IPS-20b (cell line): ENCODE data around the gene EPB41.

Source experiments
- H3K27ac ChIP-seq: one replicate; pipeline ENCODE4 v1.5.1; 2013; ENCODE audit warnings: low read length
- H3K27me3 ChIP-seq: 2 replicates; pipeline ENCODE4 v1.6.1; 2013; ENCODE audit warnings: mild to moderate bottlenecking, low read length, inconsistent platforms; ENCODE audit not compliant: insufficient read depth
- H3K36me3 ChIP-seq: 2 replicates; pipeline ENCODE4 v1.6.1; 2013; ENCODE audit warnings: low read depth, mild to moderate bottlenecking, inconsistent platforms, low read length, moderate library complexity; ENCODE audit not compliant: insufficient read depth
- H3K4me1 ChIP-seq: 2 replicates; pipeline ENCODE4 v1.6.1; 2013; ENCODE audit warnings: mild to moderate bottlenecking, control low read depth, inconsistent platforms, low read length, moderate library complexity; ENCODE audit not compliant: insufficient read depth
- H3K4me3 ChIP-seq: 2 replicates; pipeline ENCODE4 v1.5.1; 2013; ENCODE audit warnings: mild to moderate bottlenecking, low read length, inconsistent platforms
- H3K9ac ChIP-seq: 2 replicates; pipeline ENCODE4 v1.6.1; 2013; ENCODE audit warnings: low read depth, mild to moderate bottlenecking, inconsistent platforms, low read length, moderate library complexity
- H3K9me3 ChIP-seq: 2 replicates; pipeline ENCODE4 v1.6.1; 2013; ENCODE audit warnings: mild to moderate bottlenecking, low read depth, low read length, inconsistent platforms; ENCODE audit not compliant: insufficient read depth

Gene EPB41

GRCh38 chr1:28885472-28885877, 28.9 kb upstream of the EPB41 start:
- H3K4me3 ChIP-seq = no peak overlapping the region
- H3K36me3 ChIP-seq = no peaks in the 10 kb centered on the region
- no peaks in the 10 kb centered on the region for H3K9me3 ChIP-seq
- H3K27me3 ChIP-seq = peaks cover 34% of the 10 kb centered on the region
- peak overlapping the region; percentile 65; the same call in 1 of the 2 replicates for H3K9ac ChIP-seq
- H3K27ac ChIP-seq = no peak overlapping the region
- peaks cover 29% of the 10 kb centered on the region for H3K4me1 ChIP-seq

- peak overlapping the region; percentile 88 for H3K4me3 ChIP-seq
- peak overlapping the region; percentile 65; the same call in 1 of the 2 replicates for H3K9ac ChIP-seq
- H3K27ac ChIP-seq = no peak overlapping the region
- no peaks in the 10 kb centered on the region for H3K36me3 ChIP-seq
- H3K4me1 ChIP-seq = peaks cover 29% of the 10 kb centered on the region
- H3K27me3 ChIP-seq = peaks cover 34% of the 10 kb centered on the region
- no peaks in the 10 kb centered on the region for H3K9me3 ChIP-seq
These were observed 28.2 kb upstream of the EPB41 start for GRCh38 chr1:28885977-28886730.

DNA sequence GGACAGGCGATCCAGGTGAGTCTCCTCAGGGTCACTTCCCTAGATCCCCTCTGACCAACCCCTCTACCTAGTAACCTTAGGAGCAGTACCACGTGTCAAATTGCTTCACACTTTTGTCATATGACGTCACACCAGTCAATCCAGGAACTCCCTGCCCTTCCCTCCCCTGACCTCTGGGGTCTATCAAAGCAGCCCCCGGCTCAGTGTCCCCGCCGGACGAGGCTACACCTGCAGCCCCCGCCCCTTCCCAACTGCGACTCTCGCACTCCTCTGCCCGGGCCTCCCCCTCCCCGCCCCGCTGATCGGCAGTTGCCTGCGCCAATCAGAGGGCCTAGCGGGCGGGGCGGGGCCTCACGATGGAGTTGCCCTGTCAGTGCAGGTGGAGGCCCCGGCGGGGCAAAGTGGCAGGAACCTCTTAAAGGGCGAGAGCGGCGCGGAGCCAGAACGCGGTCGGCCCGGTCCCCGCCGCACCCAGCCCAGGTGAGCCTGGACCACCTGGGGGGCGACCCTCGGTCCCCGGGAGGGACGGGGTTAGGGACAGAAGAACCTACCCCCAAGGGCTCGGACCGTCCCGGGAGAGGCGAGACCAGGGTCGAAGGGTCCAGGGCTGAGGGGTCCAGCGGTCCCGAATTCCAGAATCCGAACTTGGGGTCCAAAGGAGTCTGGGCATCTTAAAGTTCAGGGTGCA, 27.5 kb upstream of the EPB41 start:
- Histone ChIP-seq H3K27me3 (peaks cover 34% of the 10 kb centered on the region), H3K27ac (no peak overlapping the region), H3K4me1 (peaks cover 29% of the 10 kb centered on the region), H3K4me3 (peak overlapping the region; percentile 88), H3K36me3 (no peaks in the 10 kb centered on the region), H3K9ac (peak overlapping the region; percentile 61; the same call in 1 of the 2 replicates), H3K9me3 (no peaks in the 10 kb centered on the region)

DNA sequence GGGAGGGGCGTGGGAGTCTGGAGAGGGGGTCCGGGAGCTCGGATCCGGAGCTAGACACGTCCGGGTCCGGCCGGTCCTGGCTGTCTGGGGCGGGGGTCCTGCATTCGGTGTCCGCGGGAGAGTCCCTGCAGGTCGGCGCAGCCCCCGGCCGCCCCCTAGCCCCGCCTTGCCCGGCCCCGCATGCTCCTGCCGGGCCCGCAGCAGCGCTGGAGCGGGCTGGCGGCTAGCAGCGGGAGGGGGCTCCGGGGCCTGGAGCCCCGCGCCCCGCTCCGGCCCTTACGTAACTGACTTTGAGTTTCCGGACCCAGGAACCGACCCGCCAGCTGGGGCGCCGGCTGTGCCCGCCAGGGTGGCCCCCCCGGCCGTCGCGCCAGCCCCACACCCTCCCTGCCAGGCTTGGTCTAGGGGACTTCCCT, 26.9 kb upstream of the EPB41 start:
- Histone ChIP-seq H3K4me3 (peak overlapping the region; percentile 88), H3K27ac (no peak overlapping the region), H3K9me3 (no peaks in the 10 kb centered on the region), H3K27me3 (peaks cover 34% of the 10 kb centered on the region), H3K4me1 (peaks cover 29% of the 10 kb centered on the region), H3K36me3 (no peaks in the 10 kb centered on the region), H3K9ac (peak overlapping the region; percentile 61; the same call in 1 of the 2 replicates)

DNA sequence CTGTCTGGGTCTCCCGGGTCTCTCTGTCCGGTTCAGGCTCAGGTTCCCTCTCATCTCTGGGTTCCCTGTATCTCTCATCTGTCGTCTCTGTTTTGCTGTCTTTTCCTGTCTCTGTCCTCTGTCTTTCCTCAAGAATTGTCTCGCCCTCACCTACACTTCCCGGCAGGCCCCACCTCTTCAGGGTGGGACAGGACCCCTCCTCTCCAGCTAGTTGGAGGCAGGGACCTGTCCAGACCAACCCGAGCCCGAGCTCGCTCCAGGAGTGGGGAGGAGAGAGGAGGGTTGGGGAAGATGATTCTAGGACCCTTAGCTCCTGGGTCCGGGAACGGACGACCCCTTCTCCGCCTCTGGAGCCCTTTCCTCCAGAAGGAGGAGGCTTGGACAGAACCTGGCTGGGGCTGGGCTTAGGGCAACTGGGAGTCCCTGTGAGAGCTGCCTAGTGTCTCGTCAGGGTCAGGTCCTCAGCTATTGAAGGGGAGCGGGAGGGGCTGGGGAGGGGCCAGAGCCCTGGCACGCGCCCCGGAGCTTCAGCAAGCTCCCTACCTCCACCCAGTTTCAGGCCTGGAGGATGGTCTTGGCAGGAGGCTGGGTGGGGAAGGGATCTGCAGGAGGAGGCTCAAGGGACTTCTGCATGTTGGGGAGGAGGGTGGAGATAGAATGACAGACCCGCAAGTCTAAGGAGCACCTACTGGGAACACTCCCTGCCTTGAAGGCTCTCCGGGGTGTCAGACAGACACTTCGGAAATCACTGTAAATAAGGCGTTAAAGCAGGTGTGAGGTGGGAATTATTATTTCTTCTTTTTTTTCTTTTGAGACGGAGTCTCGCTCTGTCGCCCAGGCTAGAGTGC, 26.3 kb upstream of the EPB41 start:
- H3K9ac ChIP-seq = peak overlapping the region; percentile 57; the same call in 1 of the 2 replicates
- no peak overlapping the region for H3K27ac ChIP-seq
- H3K4me3 ChIP-seq = peak overlapping the region; percentile 88
- peaks cover 34% of the 10 kb centered on the region for H3K27me3 ChIP-seq
- no peaks in the 10 kb centered on the region for H3K36me3 ChIP-seq
- peaks cover 29% of the 10 kb centered on the region for H3K4me1 ChIP-seq
- no peaks in the 10 kb centered on the region for H3K9me3 ChIP-seq

GRCh38 chr1:28888915-28889314, 25.5 kb upstream of the EPB41 start:
- Histone ChIP-seq H3K4me1 (peaks cover 22% of the 10 kb centered on the region), H3K4me3 (no peak overlapping the region), H3K9me3 (no peaks in the 10 kb centered on the region)

DNA sequence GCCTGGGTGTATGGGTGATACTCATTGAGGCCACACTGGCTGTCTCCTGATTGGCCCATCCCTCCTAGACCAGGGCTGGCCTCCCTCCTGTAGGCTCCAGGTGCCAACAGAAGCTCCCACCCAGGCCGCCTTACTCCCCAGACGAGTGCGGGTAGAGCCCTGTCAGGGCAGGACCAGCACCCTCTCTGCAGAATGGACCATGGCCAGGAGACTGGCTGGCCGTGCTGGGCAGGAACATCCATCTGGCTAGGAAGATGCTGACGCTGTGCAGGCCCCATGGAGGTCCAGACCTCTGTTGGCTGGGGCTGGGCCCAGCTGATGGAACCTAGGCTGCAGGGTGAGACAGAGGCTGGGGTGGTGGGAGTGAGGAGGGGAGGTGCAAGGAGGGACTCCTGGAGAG, 25.0 kb upstream of the EPB41 start:
- Histone ChIP-seq H3K9ac (no peak overlapping the region), H3K9me3 (no peaks in the 10 kb centered on the region), H3K27me3 (peaks cover 34% of the 10 kb centered on the region), H3K4me3 (no peak overlapping the region), H3K4me1 (peaks cover 18% of the 10 kb centered on the region), H3K36me3 (no peaks in the 10 kb centered on the region), H3K27ac (no peak overlapping the region)

More at GRCh38 chr1:28888915-28889314, 25.5 kb upstream of the EPB41 start:
- H3K9ac ChIP-seq = no peak overlapping the region
- H3K36me3 ChIP-seq = no peaks in the 10 kb centered on the region
- no peak overlapping the region for H3K27ac ChIP-seq
- H3K27me3 ChIP-seq = peaks cover 34% of the 10 kb centered on the region

DNA sequence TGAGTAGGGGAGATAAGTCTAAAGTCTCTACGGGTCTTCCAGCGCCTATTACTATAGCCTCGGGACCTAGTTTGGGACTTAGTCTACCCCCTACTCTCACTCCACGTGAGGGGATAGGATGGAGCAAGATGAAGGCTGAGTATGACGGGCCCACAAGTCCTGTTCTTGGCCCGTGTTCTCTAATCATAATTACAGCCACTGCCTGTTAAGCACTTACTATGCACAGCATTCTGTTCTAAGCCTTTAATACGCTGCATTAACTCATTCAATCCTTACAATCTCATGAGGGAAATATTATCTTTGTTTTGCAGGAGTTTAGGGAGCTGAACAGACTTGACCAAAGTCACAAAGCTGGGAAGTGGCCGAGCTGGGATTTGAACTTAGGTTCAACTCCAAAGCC, 23.9 kb upstream of the EPB41 start:
- H3K9ac ChIP-seq = no peak overlapping the region
- no peaks in the 10 kb centered on the region for H3K9me3 ChIP-seq
- H3K27me3 ChIP-seq = peaks cover 32% of the 10 kb centered on the region
- H3K4me3 ChIP-seq = no peak overlapping the region
- H3K36me3 ChIP-seq = no peaks in the 10 kb centered on the region
- no peak overlapping the region for H3K27ac ChIP-seq
- H3K4me1 ChIP-seq = peaks cover 10% of the 10 kb centered on the region; the same call in 1 of the 2 replicates

DNA sequence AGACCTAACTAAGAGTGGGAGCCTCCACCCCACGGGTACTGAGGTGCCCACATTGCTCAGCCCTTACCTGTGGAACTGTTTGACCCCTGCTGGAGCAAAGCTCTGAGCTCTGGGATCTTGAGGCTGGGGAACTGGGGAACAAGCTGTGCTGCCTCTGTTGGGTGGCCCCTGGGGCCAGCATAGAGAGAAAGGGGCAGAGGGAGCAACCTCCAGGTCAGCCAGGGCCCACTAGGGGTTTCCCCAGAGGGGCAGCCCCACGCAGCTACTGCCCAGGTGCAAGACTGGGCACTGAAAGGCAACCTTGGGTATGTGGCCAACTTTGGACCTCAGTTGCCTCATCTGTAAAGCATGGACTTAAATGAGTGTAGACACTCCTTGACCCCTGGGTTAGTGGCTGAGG, 23.5 kb upstream of the EPB41 start:
- Histone ChIP-seq H3K9ac (no peak overlapping the region), H3K4me3 (no peak overlapping the region), H3K4me1 (peaks cover 6% of the 10 kb centered on the region; the same call in 1 of the 2 replicates), H3K36me3 (no peaks in the 10 kb centered on the region), H3K9me3 (no peaks in the 10 kb centered on the region), H3K27me3 (peaks cover 28% of the 10 kb centered on the region), H3K27ac (no peak overlapping the region)

DNA sequence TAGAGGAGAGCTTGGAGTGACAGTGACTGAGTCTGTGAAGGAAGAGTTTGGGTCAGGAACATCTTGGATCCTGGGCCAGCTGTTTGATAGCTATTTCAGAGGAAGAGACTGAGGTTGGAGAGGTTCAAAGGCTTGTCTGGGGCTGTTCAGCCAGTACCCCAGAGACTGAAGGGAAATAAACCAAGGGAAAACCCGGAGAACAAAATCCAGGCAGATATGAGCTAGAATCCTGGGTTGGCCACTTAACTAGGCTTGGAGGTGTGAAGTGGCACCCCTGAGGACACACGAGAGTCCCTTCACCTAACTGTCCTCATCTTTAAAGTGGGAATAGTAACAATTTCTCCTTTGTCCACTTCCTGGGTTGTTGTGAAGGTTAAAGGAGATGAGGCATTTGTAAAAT, 23.1 kb upstream of the EPB41 start:
- H3K4me1 ChIP-seq = peaks cover 1% of the 10 kb centered on the region; the same call in 1 of the 2 replicates
- H3K9me3 ChIP-seq = no peaks in the 10 kb centered on the region
- H3K27ac ChIP-seq = no peak overlapping the region
- H3K4me3 ChIP-seq = no peak overlapping the region
- no peaks in the 10 kb centered on the region for H3K36me3 ChIP-seq
- H3K27me3 ChIP-seq = peaks cover 24% of the 10 kb centered on the region
- H3K9ac ChIP-seq = no peak overlapping the region

DNA sequence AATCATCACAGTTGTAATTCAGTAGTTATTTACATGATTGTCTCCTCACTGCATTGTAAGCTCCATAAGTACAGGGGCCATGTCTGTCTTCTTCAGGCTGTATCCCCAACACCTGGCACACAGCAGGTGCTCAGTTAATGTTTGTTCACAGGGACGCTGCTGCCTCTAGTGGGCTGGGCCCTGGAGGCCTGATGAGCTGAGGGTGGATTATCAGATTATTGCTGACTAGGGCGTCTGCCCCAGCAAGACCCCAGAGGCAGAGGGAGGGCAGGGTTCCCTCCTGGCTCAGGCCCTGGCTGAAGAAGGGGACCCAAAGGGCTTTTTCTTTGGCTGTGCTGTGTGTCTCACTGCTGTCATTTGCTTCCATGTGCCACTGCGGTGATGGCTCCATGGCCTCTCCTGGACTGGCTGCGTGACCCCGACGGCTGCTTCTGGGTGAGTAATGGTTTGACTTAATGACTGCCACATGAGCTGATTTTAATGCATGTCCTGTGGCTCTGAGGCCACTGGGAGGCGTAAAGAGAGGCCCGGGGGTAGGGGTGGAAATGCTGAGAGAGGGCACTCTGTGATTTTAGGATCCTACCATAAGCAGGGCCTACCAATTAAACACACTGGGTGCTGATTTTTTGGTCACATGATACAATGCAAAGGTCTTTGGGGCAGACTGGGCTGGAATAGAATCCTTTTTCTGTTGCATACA, 20.8 kb upstream of the EPB41 start:
- Histone ChIP-seq H3K27ac (no peak overlapping the region), H3K9me3 (no peaks in the 10 kb centered on the region), H3K4me1 (no peaks in the 10 kb centered on the region), H3K9ac (no peak overlapping the region), H3K27me3 (peaks cover 8% of the 10 kb centered on the region; the same call in 1 of the 2 replicates), H3K36me3 (no peaks in the 10 kb centered on the region), H3K4me3 (no peak overlapping the region)
